Lower lobe of right lung (tissue), 2 donors: ENCODE data around the gene PLSCR3. TPM values are rescaled to one million over a fixed set of nuclear protein-coding genes. Genes with fewer than 3 reads are reported as not detected.

ENCODE experiments used
- ATAC-seq, 2 donors: fragments of 200-7000 bp; cut with Tn5 transposase; one replicate each; pipeline ENCODE4 v1.9.1; 2020 to 2022; ENCODE audit warnings: mild to moderate bottlenecking in 2 of 2, moderate library complexity in 2 of 2
- DNase-seq: peaks from one replicate; pipeline ENCODE4 v3.0.0-alpha.2; 2020
- H3K27ac ChIP-seq: fragments of 200-600 bp; one replicate; pipeline ENCODE4 v1.8.0; 2022
- H3K27me3 ChIP-seq: fragments of 200-600 bp; one replicate; pipeline ENCODE4 v1.8.0; 2022; ENCODE audit warnings: low read depth
- H3K36me3 ChIP-seq: fragments of 200-600 bp; one replicate; pipeline ENCODE4 v1.8.0; 2022; ENCODE audit warnings: mild to moderate bottlenecking
- H3K4me1 ChIP-seq: fragments of 200-600 bp; one replicate; pipeline ENCODE4 v1.8.0; 2022
- H3K4me3 ChIP-seq: fragments of 200-600 bp; one replicate; pipeline ENCODE4 v1.8.0; 2022; ENCODE audit warnings: mild to moderate bottlenecking
- H3K9me3 ChIP-seq: fragments of 200-600 bp; one replicate; pipeline ENCODE4 v1.8.0; 2022
- CTCF ChIP-seq: fragments of 200-600 bp; IDR thresholded peaks from one replicate; pipeline ENCODE4 v1.8.0; 2022; ENCODE audit warnings: antibody characterized with exemption, mild to moderate bottlenecking
- intact Hi-C: fragments of 100-400 bp; cut with DNase I; formaldehyde crosslinking; loops from one replicate; pipeline ENCODE4 v1.11.0; 2022
- long read RNA-seq: library from polyadenylated mRNA; unstranded; transcript quantifications from one replicate; pipeline ENCODE4 v2.0.0, GENCODE V29; 2021
- total RNA-seq: library from RNA; stranded (reverse); fragmentation: NEBNext Ultra II Directional; extraction: Animal tissue kit (Norgen Biotek cat#: 25700); gene quantifications from one replicate; pipeline ENCODE4 v1.2.1, GENCODE V29; 2021
- donor health status: DM: no; HTN: yes; CAD: no; lungs with severe emphysema.

The PLSCR3 gene
- 27.1 TPM for total RNA-seq
- long read RNA-seq, transcript PLSCR3-209 (8 exons, 2,032 nt): minor isoform, 6 of 35 reads
- long read RNA-seq, transcript PLSCR3-202 (8 exons, 2,067 nt): major isoform, 18 of 35 reads
- long read RNA-seq, partial matches to known transcripts: 1 of 35 reads
- long read RNA-seq, other reads (novel, unspliced or antisense): 5 of 35 reads

GRCh38 chr17:7394452-7395191 is at the start of gene PLSCR3:
Gene PLSCR3, minus strand, starts transcription at chr17:7394525. Its CDS starts 415 bp downstream, at chr17:7394110.
- DNase-seq (peak; percentile 91), ATAC-seq (peak; percentile 95 to 97)
- intact Hi-C loops: no loop called here
- Histone ChIP-seq H3K4me3 (peak within 1 kb of the TSS; percentile 86), H3K27ac (peak within 1 kb of the TSS; percentile 87), H3K4me1 (peaks cover 26% of the 10 kb centered on the region), H3K27me3 (no peaks in the 10 kb centered on the region), H3K9me3 (no peaks in the 10 kb centered on the region), H3K36me3 (peaks cover 21% of the 10 kb centered on the region)
- TF ChIP-seq CTCF: no peak

GRCh38 chr17:7443499-7444485 is 49.5 kb upstream of the PLSCR3 start:
- Histone ChIP-seq H3K4me3 (no peak overlapping the region), H3K9me3 (no peaks in the 10 kb centered on the region), H3K27ac (no peak overlapping the region), H3K4me1 (peaks cover 42% of the 10 kb centered on the region), H3K27me3 (peaks cover 66% of the 10 kb centered on the region), H3K36me3 (no peaks in the 10 kb centered on the region)
- ATAC-seq (no peak), DNase-seq (no peak)
- TF ChIP-seq CTCF: no peak
- intact Hi-C loops: no loop called here

- H3K4me1 ChIP-seq: peaks cover 59% of the 10 kb centered on the region
Measured at GRCh38 chr17:7442142-7442541, 47.8 kb upstream of the PLSCR3 start.

GRCh38 chr17:7441266-7441665 is 46.9 kb upstream of the PLSCR3 start:
- no peak overlapping the region for H3K27ac ChIP-seq
- no peak for TF ChIP-seq CTCF
- peaks cover 61% of the 10 kb centered on the region for H3K4me1 ChIP-seq
- peaks cover 49% of the 10 kb centered on the region for H3K27me3 ChIP-seq
- no peak for ATAC-seq
- H3K36me3 ChIP-seq: no peaks in the 10 kb centered on the region
- intact Hi-C loops: no loop called here
- DNase-seq: no peak
- H3K4me3 ChIP-seq: no peak overlapping the region
- no peaks in the 10 kb centered on the region for H3K9me3 ChIP-seq

More at GRCh38 chr17:7442142-7442541, 47.8 kb upstream of the PLSCR3 start:
- H3K4me3 ChIP-seq: no peak overlapping the region
- no peak for TF ChIP-seq CTCF
- intact Hi-C loops: no loop called here
- no peak for DNase-seq
- H3K36me3 ChIP-seq: no peaks in the 10 kb centered on the region
- peaks cover 58% of the 10 kb centered on the region for H3K27me3 ChIP-seq
- ATAC-seq: no peak
- no peaks in the 10 kb centered on the region for H3K9me3 ChIP-seq
- H3K27ac ChIP-seq: no peak overlapping the region

- Histone ChIP-seq H3K27me3 (peaks cover 47% of the 10 kb centered on the region), H3K27ac (no peak overlapping the region), H3K4me1 (peaks cover 64% of the 10 kb centered on the region), H3K4me3 (no peak overlapping the region), H3K36me3 (no peaks in the 10 kb centered on the region), H3K9me3 (no peaks in the 10 kb centered on the region)
- no peak for TF ChIP-seq CTCF
- DNase-seq (no peak), ATAC-seq (no peak)
- intact Hi-C loops: no loop called here
Measured at GRCh38 chr17:7440834-7441195, 46.5 kb upstream of the PLSCR3 start.
